ENCODE measurements around the gene TMPRSS11A.

Gene TMPRSS11A

GRCh38 chr4:67963356-67963755, at the start of gene TMPRSS11A:
TSS of gene TMPRSS11A (minus strand) at chr4:67963493. CDS start at chr4:67963393, 100 bp downstream.
- no peak for DNase-seq (ENCODE audit: low read depth)

GRCh38 chr4:68011684-68012083, 48.4 kb upstream of the TMPRSS11A start:
- DNase-seq (ENCODE audit: low read depth): no peak

GRCh38 chr4:68002906-68003305, 39.6 kb upstream of the TMPRSS11A start:
- no peak for DNase-seq (ENCODE audit: low read depth)

GRCh38 chr4:67996127-67996526, 32.8 kb upstream of the TMPRSS11A start:
- no peak for DNase-seq (ENCODE audit: low read depth)

GRCh38 chr4:67988991-67989390, 25.7 kb upstream of the TMPRSS11A start:
- no peak for DNase-seq (ENCODE audit: low read depth)

- DNase-seq (ENCODE audit: low read depth): no peak
Measured at GRCh38 chr4:67983333-67983732, 20.0 kb upstream of the TMPRSS11A start.

GRCh38 chr4:67980512-67980911, 17.2 kb upstream of the TMPRSS11A start:
- DNase-seq (ENCODE audit: low read depth): no peak

- DNase-seq (ENCODE audit: low read depth): no peak
Measured at GRCh38 chr4:67973608-67974007, 10.3 kb upstream of the TMPRSS11A start.

- no peak for DNase-seq (ENCODE audit: low read depth)
Measured at GRCh38 chr4:67954890-67955289, 8.4 kb downstream of the TMPRSS11A start.

- no peak for DNase-seq (ENCODE audit: low read depth)
Measured at GRCh38 chr4:67941074-67941473, 22.2 kb downstream of the TMPRSS11A start.

- DNase-seq (ENCODE audit: low read depth): no peak
Measured at GRCh38 chr4:67940506-67940905, 22.8 kb downstream of the TMPRSS11A start.

GRCh38 chr4:67939195-67939594, 24.1 kb downstream of the TMPRSS11A start:
- DNase-seq (ENCODE audit: low read depth): no peak

GRCh38 chr4:67935888-67936287, 27.4 kb downstream of the TMPRSS11A start:
- no peak for DNase-seq (ENCODE audit: low read depth)

- no peak for DNase-seq (ENCODE audit: low read depth)
Measured at GRCh38 chr4:67934628-67935027, 28.7 kb downstream of the TMPRSS11A start.

GRCh38 chr4:67933755-67934154, 29.5 kb downstream of the TMPRSS11A start:
- DNase-seq (ENCODE audit: low read depth): no peak

- no peak for DNase-seq (ENCODE audit: low read depth)
Measured at GRCh38 chr4:67933038-67933437, 30.3 kb downstream of the TMPRSS11A start.

GRCh38 chr4:67931256-67931655, 32.0 kb downstream of the TMPRSS11A start:
- no peak for DNase-seq (ENCODE audit: low read depth)

GRCh38 chr4:67929426-67929825, 33.9 kb downstream of the TMPRSS11A start:
- DNase-seq (ENCODE audit: low read depth): no peak

GRCh38 chr4:67928546-67928945, 34.7 kb downstream of the TMPRSS11A start:
- no peak for DNase-seq (ENCODE audit: low read depth)

GRCh38 chr4:67927251-67927650, 36.0 kb downstream of the TMPRSS11A start:
- DNase-seq (ENCODE audit: low read depth): no peak

- no peak for DNase-seq (ENCODE audit: low read depth)
Measured at GRCh38 chr4:67926485-67926884, 36.8 kb downstream of the TMPRSS11A start.

GRCh38 chr4:67922697-67923096, 40.6 kb downstream of the TMPRSS11A start:
- DNase-seq (ENCODE audit: low read depth): no peak

GRCh38 chr4:67918428-67918827, 44.9 kb downstream of the TMPRSS11A start:
- no peak for DNase-seq (ENCODE audit: low read depth)

- DNase-seq (ENCODE audit: low read depth): no peak
Measured at GRCh38 chr4:67915400-67915966, 47.8 kb downstream of the TMPRSS11A start.

- DNase-seq (ENCODE audit: low read depth): no peak
Measured at GRCh38 chr4:67912080-67912479, 51.2 kb downstream of the TMPRSS11A start.
